PC-3 (cell line): ENCODE data around the gene LINGO3. TPM values are rescaled to one million over a fixed set of nuclear protein-coding genes. Genes with fewer than 3 reads are reported as not detected.
A peak's percentile ranks its signal among the peaks of the same experiment; 100 is the strongest.

Source experiments
- ATAC-seq: fragments of 200-7000 bp; cut with Tn5 transposase; 2 replicates; pipeline ENCODE4 v1.9.1; 2020; ENCODE audit warnings: mild to moderate bottlenecking, moderate library complexity
- BruUV-seq: library from RNA; stranded (reverse); fragments of 400-500 nt; replicated peaks from 2 replicates; lab custom pipeline; 2021; lab: Mats Ljungman, UMichigan
- CTCF ChIA-PET: fragments of 300-600 bp; sonication (Branson Sonifier 250); formaldehyde crosslinking; loops from one replicate; lab custom pipeline; 2022; ENCODE audit warnings: antibody characterized with exemption; lab: Charles Lee
- POLR2A ChIA-PET: fragments of 300-600 bp; sonication (Branson Sonifier 250); formaldehyde crosslinking; loops from one replicate; lab custom pipeline; 2022; ENCODE audit warnings: antibody characterized with exemption; ENCODE audit not compliant: unreplicated experiment; lab: Charles Lee
- DNase-seq: peaks from one replicate; pipeline ENCODE4 v3.0.0-alpha.2; 2015
- H2AFZ ChIP-seq: fragments of 300-600 bp; sonication (generic); 2 replicates; pipeline ENCODE4 v1.6.0; 2016; ENCODE audit warnings: antibody characterized with exemption, low read length
- H3F3A ChIP-seq: fragments of 300-600 bp; sonication (generic); one replicate; pipeline ENCODE4 v1.6.0; 2017; ENCODE audit warnings: antibody characterized with exemption, low read length, control low read depth, mild to moderate bottlenecking; ENCODE audit not compliant: unreplicated experiment
- H3K27ac ChIP-seq: fragments of 300-600 bp; sonication (generic); 2 replicates; pipeline ENCODE4 v1.5.1; 2016; ENCODE audit warnings: mild to moderate bottlenecking, low read length
- H3K27me3 ChIP-seq: fragments of 300-600 bp; sonication (generic); 2 replicates; pipeline ENCODE4 v1.6.1; 2016; ENCODE audit warnings: low read length, mixed read lengths
- H3K36me3 ChIP-seq: fragments of 300-600 bp; sonication (generic); 2 replicates; pipeline ENCODE4 v1.6.1; 2016; ENCODE audit warnings: low read depth, mixed run types, low read length, mixed read lengths
- H3K4me1 ChIP-seq: fragments of 300-600 bp; sonication (generic); 2 replicates; pipeline ENCODE4 v1.5.1; 2016; ENCODE audit warnings: low read length; ENCODE audit not compliant: insufficient read depth
- H3K4me2 ChIP-seq: fragments of 300-600 bp; sonication (generic); 2 replicates; pipeline ENCODE4 v1.6.0; 2016; ENCODE audit warnings: low read length
- H3K4me3 ChIP-seq: fragments of 300-600 bp; sonication (generic); 2 replicates; pipeline ENCODE4 v1.5.1; 2016; ENCODE audit warnings: mild to moderate bottlenecking, low read length, mixed read lengths
- H3K79me2 ChIP-seq: fragments of 300-600 bp; sonication (generic); 2 replicates; pipeline ENCODE4 v1.6.1; 2017; ENCODE audit warnings: low read length, mixed read lengths
- H3K9ac ChIP-seq: fragments of 300-600 bp; sonication (generic); 2 replicates; pipeline ENCODE4 v1.6.0; 2016; ENCODE audit warnings: mild to moderate bottlenecking, low read length
- H3K9me2 ChIP-seq: fragments of 300-600 bp; sonication (generic); replicated peaks from 2 replicates; pipeline ENCODE4 v1.6.1; 2016; ENCODE audit warnings: mixed run types, low read length, mixed read lengths
- H3K9me3 ChIP-seq: fragments of 300-600 bp; sonication (generic); 2 replicates; pipeline ENCODE4 v1.6.1; 2016; ENCODE audit warnings: low read length, mixed read lengths
- H4K20me1 ChIP-seq: fragments of 300-600 bp; sonication (generic); 2 replicates; pipeline ENCODE4 v1.6.1; 2016; ENCODE audit warnings: low read length, mixed read lengths
- EZH2 ChIP-seq: fragments of 300-600 bp; sonication (generic); IDR thresholded peaks from one replicate; pipeline ENCODE4 v1.6.1; 2017; ENCODE audit warnings: antibody characterized with exemption, mild to moderate bottlenecking, low read length; ENCODE audit not compliant: unreplicated experiment
- EZH2phosphoT487 ChIP-seq: fragments of 300-600 bp; sonication (generic); IDR thresholded peaks from 2 replicates; pipeline ENCODE4 v1.6.1; 2018; ENCODE audit warnings: mild to moderate bottlenecking, antibody characterized with exemption, low read length, borderline replicate concordance
- intact Hi-C: fragments of 100-400 bp; cut with micrococcal nuclease; formaldehyde crosslinking; loops from 2 replicates; pipeline ENCODE4 v1.9.0; 2023
- total RNA-seq: library from RNA; depleted of rRNA; stranded (reverse); fragments of >200 nt; gene quantifications from 2 replicates; pipeline ENCODE4 v1.2.3, GENCODE V29; 2014
- TF ChIP-seq, protein P1 (sequence below): fragments of 300-600 bp; sonication (generic); conservative IDR thresholded peaks from 2 replicates; pipeline ENCODE4 v1.5.1; 2017; ENCODE audit warnings: antibody characterized with exemption, low read depth, mild to moderate bottlenecking, low read length

The LINGO3 gene
- total RNA-seq, 1 experiment from 2014 or later, result not detected

DNA sequence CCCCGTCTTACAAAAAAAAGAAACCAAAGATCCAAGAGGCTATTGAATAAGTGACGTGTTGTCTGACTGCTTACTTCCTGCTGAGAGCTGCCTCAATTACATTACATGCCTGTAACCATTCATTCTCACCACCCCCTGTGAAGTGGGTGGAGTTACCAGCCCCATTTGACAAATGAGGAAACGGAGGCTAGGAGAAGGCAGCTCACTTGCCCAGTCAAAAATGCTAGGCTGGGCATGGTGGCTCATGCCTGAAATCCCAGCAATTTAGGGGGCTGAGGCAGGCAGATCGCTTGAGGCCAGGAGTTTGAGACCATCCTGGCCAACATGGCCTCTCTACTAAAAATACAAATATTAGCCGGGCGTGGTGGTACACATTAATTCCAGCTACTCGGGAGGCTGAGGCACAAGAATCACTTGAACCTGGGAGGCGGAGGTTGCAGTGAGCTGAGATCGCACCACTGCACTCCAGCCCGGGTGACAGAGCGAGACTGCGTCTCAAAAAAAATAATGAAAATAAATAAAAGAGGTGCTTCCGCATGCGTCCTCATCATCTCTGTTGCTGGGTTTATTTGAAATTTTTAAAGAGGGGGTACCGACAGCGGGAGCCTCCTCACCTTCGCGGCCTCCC lies 19.9 kb upstream of the LINGO3 start:
- peak; percentile 58 for ATAC-seq

DNA sequence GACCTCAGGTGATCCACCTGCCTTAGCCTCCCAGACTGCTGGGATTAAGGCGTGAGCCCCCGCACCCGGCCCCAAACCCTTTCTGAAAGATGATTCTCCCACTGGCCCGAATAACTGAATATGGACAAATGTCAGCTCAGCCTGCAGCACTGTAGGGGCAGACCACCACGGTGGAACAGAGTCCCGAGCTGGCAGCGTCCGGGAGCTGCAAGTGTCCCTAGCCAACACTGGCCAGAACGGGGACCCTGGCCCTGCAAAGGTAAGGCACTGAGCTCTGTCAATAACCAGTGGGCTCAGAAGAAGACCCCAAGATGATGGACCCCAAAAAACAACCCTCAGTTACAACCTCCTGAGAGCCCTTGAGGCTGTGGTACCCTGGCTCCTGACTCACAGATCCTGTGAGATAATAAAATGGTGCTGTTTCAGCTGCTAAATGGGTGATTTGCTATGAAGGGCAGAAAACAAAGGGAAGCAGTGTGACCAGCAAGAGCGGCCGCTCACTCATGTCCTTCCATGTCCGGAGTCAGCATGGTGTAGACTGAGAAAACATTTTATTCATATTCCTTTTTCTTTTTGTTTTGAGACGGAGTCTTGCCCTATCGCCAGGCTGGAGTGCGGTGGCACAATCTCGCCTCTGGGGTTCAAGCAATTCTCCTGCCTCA lies 18.9 kb upstream of the LINGO3 start:
- intact Hi-C loops, result no loop called here
- Histone ChIP-seq H3K27me3 (no peaks in the 10 kb centered on the region), H3F3A (no peaks in the 10 kb centered on the region), H3K4me2 (peak overlapping the region; percentile 97), H4K20me1 (no peaks in the 10 kb centered on the region), H3K9ac (peak overlapping the region; percentile 99; the same call in 1 of the 2 replicates), H3K79me2 (peaks cover 62% of the 10 kb centered on the region), H3K4me3 (peak overlapping the region; percentile 98; the same call in 1 of the 2 replicates), H3K9me3 (no peaks in the 10 kb centered on the region), H3K4me1 (peaks cover 11% of the 10 kb centered on the region), H3K36me3 (no peaks in the 10 kb centered on the region; the same call in 1 of the 2 replicates), H2AFZ (no peak overlapping the region), H3K27ac (no peak overlapping the region), H3K9me2 (no peaks in the 10 kb centered on the region)
- BruUV-seq, result no TSS peak
- ATAC-seq, result no peak
- TF ChIP-seq EZH2phosphoT487 (no peak), EZH2 (no peak)
- TF ChIP-seq, protein P1, sequence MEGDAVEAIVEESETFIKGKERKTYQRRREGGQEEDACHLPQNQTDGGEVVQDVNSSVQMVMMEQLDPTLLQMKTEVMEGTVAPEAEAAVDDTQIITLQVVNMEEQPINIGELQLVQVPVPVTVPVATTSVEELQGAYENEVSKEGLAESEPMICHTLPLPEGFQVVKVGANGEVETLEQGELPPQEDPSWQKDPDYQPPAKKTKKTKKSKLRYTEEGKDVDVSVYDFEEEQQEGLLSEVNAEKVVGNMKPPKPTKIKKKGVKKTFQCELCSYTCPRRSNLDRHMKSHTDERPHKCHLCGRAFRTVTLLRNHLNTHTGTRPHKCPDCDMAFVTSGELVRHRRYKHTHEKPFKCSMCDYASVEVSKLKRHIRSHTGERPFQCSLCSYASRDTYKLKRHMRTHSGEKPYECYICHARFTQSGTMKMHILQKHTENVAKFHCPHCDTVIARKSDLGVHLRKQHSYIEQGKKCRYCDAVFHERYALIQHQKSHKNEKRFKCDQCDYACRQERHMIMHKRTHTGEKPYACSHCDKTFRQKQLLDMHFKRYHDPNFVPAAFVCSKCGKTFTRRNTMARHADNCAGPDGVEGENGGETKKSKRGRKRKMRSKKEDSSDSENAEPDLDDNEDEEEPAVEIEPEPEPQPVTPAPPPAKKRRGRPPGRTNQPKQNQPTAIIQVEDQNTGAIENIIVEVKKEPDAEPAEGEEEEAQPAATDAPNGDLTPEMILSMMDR, result no peak
- CTCF ChIA-PET, result no interaction called here
- no peak for DNase-seq
- POLR2A ChIA-PET, result no interaction called here

More for the DNA sequence above, 19.9 kb upstream of the LINGO3 start:
- Histone ChIP-seq H2AFZ (peak overlapping the region; percentile 68; the same call in 1 of the 2 replicates), H3K4me3 (peak overlapping the region; percentile 98), H4K20me1 (no peaks in the 10 kb centered on the region), H3K4me1 (peaks cover 11% of the 10 kb centered on the region), H3K27me3 (no peaks in the 10 kb centered on the region), H3K9me2 (no peaks in the 10 kb centered on the region), H3F3A (no peaks in the 10 kb centered on the region), H3K27ac (peak overlapping the region; percentile 73), H3K36me3 (no peaks in the 10 kb centered on the region; the same call in 1 of the 2 replicates), H3K4me2 (peak overlapping the region; percentile 97), H3K79me2 (peaks cover 70% of the 10 kb centered on the region), H3K9ac (peak overlapping the region; percentile 99), H3K9me3 (no peaks in the 10 kb centered on the region)
- TF ChIP-seq EZH2 (no peak), EZH2phosphoT487 (no peak)
- TF ChIP-seq, protein P1, result no peak
- BruUV-seq, result TSS peak; percentile 70
- intact Hi-C loops, result no loop called here
- DNase-seq, result peak; percentile 48
- ChIA-PET CTCF (interaction anchor here (0.6 kb wide), 1 partner anchor 204 kb away, joined by 3 read pairs; no protein-coding TSS in a partner anchor), POLR2A (interaction anchor here (0.5 to 0.8 kb wide), 2 partner anchors 69 to 159 kb away, joined by 3 read pairs; no protein-coding TSS in a partner anchor)
